Neuronal stem cell (in vitro differentiated cells): ENCODE measurements around the gene PLEKHD1.

ENCODE experiments used
- DNase-seq: peaks from one replicate; pipeline ENCODE4 v3.0.0-alpha.2; 2013; ENCODE audit warnings: low spot score
- H2AFZ ChIP-seq: one replicate; pipeline ENCODE4 v1.6.1; 2013; ENCODE audit warnings: mild to moderate bottlenecking, low read length, inconsistent platforms
- H2AK5ac ChIP-seq: 2 replicates; pipeline ENCODE4 v1.6.1; 2013; ENCODE audit warnings: low read depth, mild to moderate bottlenecking, inconsistent platforms, low read length, moderate library complexity, mixed read lengths
- H2BK120ac ChIP-seq: 2 replicates; pipeline ENCODE4 v1.6.1; 2013; ENCODE audit warnings: low read depth, mild to moderate bottlenecking, inconsistent platforms, low read length, moderate library complexity, mixed read lengths
- H2BK12ac ChIP-seq: one replicate; pipeline ENCODE4 v1.6.1; 2013; ENCODE audit warnings: low read length, inconsistent platforms
- H2BK15ac ChIP-seq: 2 replicates; pipeline ENCODE4 v1.6.1; 2013; ENCODE audit warnings: mild to moderate bottlenecking, low read length, inconsistent platforms, mixed read lengths
- H2BK5ac ChIP-seq: one replicate; pipeline ENCODE4 v1.6.1; 2013; ENCODE audit warnings: inconsistent platforms, mild to moderate bottlenecking, low read length, moderate library complexity
- H3K14ac ChIP-seq: one replicate; pipeline ENCODE4 v1.6.1; 2013; ENCODE audit warnings: low read length, inconsistent platforms
- H3K18ac ChIP-seq: 2 replicates; pipeline ENCODE4 v1.6.1; 2013; ENCODE audit warnings: low read length, inconsistent platforms
- H3K23ac ChIP-seq: 2 replicates; pipeline ENCODE4 v1.6.1; 2013; ENCODE audit warnings: low read depth, mild to moderate bottlenecking, mixed read lengths, low read length, inconsistent platforms; ENCODE audit not compliant: poor library complexity
- H3K27ac ChIP-seq: replicated peaks from 3 replicates; pipeline ENCODE4 v1.5.1; 2013; ENCODE audit warnings: low read length, inconsistent platforms
- H3K27me3 ChIP-seq, 3 experiments: 2 replicates each; pipeline ENCODE4 v1.6.1; 2013; ENCODE audit warnings: low read length in 3 of 3, mild to moderate bottlenecking in 2 of 3, inconsistent platforms in 1 of 3, low read depth in 1 of 3, mixed read lengths in 1 of 3, moderate library complexity in 1 of 3; ENCODE audit not compliant: control insufficient read depth in 3 of 3, insufficient read depth in 3 of 3
- H3K36me3 ChIP-seq, 2 donors: replicated peaks in 1 of 2; 2 replicates each; pipeline ENCODE4 v1.6.1; 2013; ENCODE audit warnings: low read length in 2 of 2; ENCODE audit not compliant: control insufficient read depth in 2 of 2, insufficient read depth in 2 of 2
- H3K4ac ChIP-seq: 2 replicates; pipeline ENCODE4 v1.6.1; 2013; ENCODE audit warnings: inconsistent platforms, mild to moderate bottlenecking, low read length, moderate library complexity
- H3K4me1 ChIP-seq, 2 donors: 1 replicate in 1 of 2; 2 replicates in 1 of 2; pipeline ENCODE4 v1.6.1; 2013; ENCODE audit warnings: low read length in 2 of 2, low read depth in 1 of 2; ENCODE audit not compliant: control insufficient read depth in 2 of 2, insufficient read depth in 1 of 2
- H3K4me2 ChIP-seq: one replicate; pipeline ENCODE4 v1.6.1; 2013; ENCODE audit warnings: mild to moderate bottlenecking, low read length, inconsistent platforms; ENCODE audit not compliant: insufficient read depth, poor library complexity, severe bottlenecking
- H3K4me3 ChIP-seq, 2 donors: 2 replicates each; pipeline ENCODE4 v1.5.1; 2013; ENCODE audit warnings: low read length in 2 of 2, mild to moderate bottlenecking in 2 of 2, inconsistent platforms in 1 of 2, moderate library complexity in 1 of 2
- H3K79me1 ChIP-seq: one replicate; pipeline ENCODE4 v1.6.1; 2013; ENCODE audit warnings: low read depth, mild to moderate bottlenecking, inconsistent platforms, low read length, moderate library complexity
- H3K9ac ChIP-seq: one replicate; pipeline ENCODE4 v1.6.1; 2013; ENCODE audit warnings: mild to moderate bottlenecking, low read depth, low read length, inconsistent platforms; ENCODE audit not compliant: poor library complexity
- H3K9me3 ChIP-seq, 2 donors: replicated peaks in 1 of 2; 2 replicates each; pipeline versions ENCODE3 to v1.6.1; 2013; ENCODE audit warnings: low read length in 2 of 2, mild to moderate bottlenecking in 2 of 2, inconsistent platforms in 1 of 2, low read depth in 1 of 2, mixed read lengths in 1 of 2, moderate library complexity in 1 of 2; ENCODE audit not compliant: control insufficient read depth in 2 of 2, insufficient read depth in 1 of 2
- H4K8ac ChIP-seq: one replicate; pipeline ENCODE4 v1.6.1; 2013; ENCODE audit warnings: low read depth, mild to moderate bottlenecking, inconsistent platforms, low read length, moderate library complexity
- H4K91ac ChIP-seq: one replicate; pipeline ENCODE4 v1.6.1; 2013; ENCODE audit warnings: low read length, low read depth, mild to moderate bottlenecking, inconsistent platforms; ENCODE audit not compliant: poor library complexity
- WGBS, 2 donors: extraction: QIAGEN DNeasy Blood & Tissue Kit; methylation state at CpG; one replicate each; pipeline ENCODE4 v1.1.7; 2013; ENCODE audit warnings: missing lambda C conversion rate in 2 of 2, mixed read lengths in 1 of 2; ENCODE audit not compliant: insufficient read length in 2 of 2, insufficient replicate concordance in 1 of 2; ENCODE audit errors: extremely low coverage in 2 of 2; 5-methylcytosine and 5-hydroxymethylcytosine counted together

Gene PLEKHD1

DNA sequence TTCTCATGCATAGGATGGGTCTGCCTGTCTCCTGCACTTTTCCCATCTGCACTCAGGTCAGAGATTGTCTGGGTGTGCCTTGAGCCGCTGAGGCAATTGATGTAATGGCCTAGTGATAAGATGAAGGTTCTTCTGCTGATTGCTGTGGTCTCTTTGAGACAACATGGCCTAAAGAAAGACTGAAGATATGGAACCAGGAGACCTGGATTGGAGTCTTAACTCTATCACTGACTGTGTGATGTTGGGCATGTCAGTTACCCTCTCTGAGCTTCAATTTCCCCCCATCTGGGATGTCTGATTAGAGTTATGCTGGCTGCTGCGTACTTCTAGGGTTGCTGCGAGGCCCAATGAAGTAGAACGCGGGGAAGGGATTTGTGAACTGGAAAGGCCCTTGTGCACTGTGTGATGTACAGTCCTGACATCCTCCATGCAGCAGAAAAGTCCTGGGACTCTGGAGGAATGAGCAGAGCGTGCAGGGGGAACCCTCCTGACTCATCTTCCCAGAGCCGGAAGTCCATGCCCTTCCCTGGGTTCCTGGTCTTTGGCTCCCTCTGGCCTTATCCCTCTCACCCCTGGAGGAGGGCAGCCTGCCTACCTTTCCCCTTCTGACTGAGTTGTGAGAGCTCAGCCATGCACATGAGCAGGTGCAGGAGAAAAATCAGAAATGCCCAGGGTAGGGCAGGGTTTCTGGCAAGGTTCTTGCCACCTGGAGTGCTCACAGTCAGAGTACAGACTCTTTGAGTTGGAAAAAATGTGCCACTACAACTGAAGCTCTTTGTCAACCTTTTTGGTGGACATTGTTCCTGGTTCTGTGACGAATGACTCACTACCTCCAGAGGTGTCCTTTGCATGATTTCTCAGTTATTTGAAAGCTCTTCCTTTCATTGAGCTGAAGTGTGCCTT is 21.1 kb downstream of the PLEKHD1 start:
- Histone ChIP-seq H3K4ac (no peak overlapping the region), H2BK15ac (no peak overlapping the region), H3K4me2 (no peak overlapping the region), H3K9me3 (no peaks in the 10 kb centered on the region), H3K4me3 (no peak overlapping the region), H3K36me3 (no peaks in the 10 kb centered on the region), H2AK5ac (no peak overlapping the region), H4K91ac (no peak overlapping the region), H3K4me1 (no peaks in the 10 kb centered on the region), H3K23ac (no peak overlapping the region), H3K9ac (no peak overlapping the region), H2BK5ac (no peak overlapping the region), H2BK120ac (no peak overlapping the region), H2AFZ (no peak overlapping the region), H4K8ac (no peak overlapping the region), H3K27me3 (peaks cover 0 to 38% (median 3%) of the 10 kb centered on the region in 3 experiments), H3K18ac (peak overlapping the region; percentile 23), H3K27ac (no peak overlapping the region), H2BK12ac (no peak overlapping the region), H3K79me1 (no peaks in the 10 kb centered on the region), H3K14ac (no peak overlapping the region)
- DNase-seq: no peak
- no CpG with 5 or more reads among the region's 8 CpGs for WGBS, 2 donors

GRCh38 chr14:69506241-69506595 is 21.7 kb downstream of the PLEKHD1 start:
- WGBS, 2 donors: no CpG with 5 or more reads among the region's 1 CpG

GRCh38 chr14:69518289-69519101 is 34.0 kb downstream of the PLEKHD1 start:
- Histone ChIP-seq H3K14ac (no peak overlapping the region), H3K79me1 (no peaks in the 10 kb centered on the region), H3K36me3 (no peaks in the 10 kb centered on the region), H2AFZ (no peak overlapping the region), H4K91ac (no peak overlapping the region), H3K27me3 (peaks cover 0 to 23% (median 0%) of the 10 kb centered on the region in 3 experiments), H2BK15ac (no peak overlapping the region), H4K8ac (no peak overlapping the region), H2BK12ac (no peak overlapping the region), H3K18ac (no peak overlapping the region), H2AK5ac (no peak overlapping the region), H2BK120ac (no peak overlapping the region), H3K9ac (no peak overlapping the region), H3K4me2 (no peak overlapping the region), H3K4ac (no peak overlapping the region), H3K4me3 (no peak overlapping the region), H3K23ac (no peak overlapping the region), H3K27ac (no peak overlapping the region), H2BK5ac (no peak overlapping the region), H3K9me3 (no peaks in the 10 kb centered on the region), H3K4me1 (peaks cover 0 to 9% of the 10 kb centered on the region in 2 donors)
- no CpG with 5 or more reads among the region's 4 CpGs for WGBS, 2 donors
- DNase-seq: no peak

More at GRCh38 chr14:69506241-69506595, 21.7 kb downstream of the PLEKHD1 start:
- no peak overlapping the region for H3K4me3 ChIP-seq
- no peak overlapping the region for H3K4ac ChIP-seq
- no peaks in the 10 kb centered on the region for H3K9me3 ChIP-seq
- H2BK120ac ChIP-seq: no peak overlapping the region
- H3K27me3 ChIP-seq: peaks cover 0 to 32% (median 3%) of the 10 kb centered on the region in 3 experiments
- no peaks in the 10 kb centered on the region for H3K36me3 ChIP-seq
- no peak overlapping the region for H4K91ac ChIP-seq
- H3K27ac ChIP-seq: no peak overlapping the region
- H4K8ac ChIP-seq: no peak overlapping the region
- H2AK5ac ChIP-seq: no peak overlapping the region
- H2BK12ac ChIP-seq: no peak overlapping the region
- H2BK5ac ChIP-seq: no peak overlapping the region
- H3K4me2 ChIP-seq: no peak overlapping the region
- H3K14ac ChIP-seq: no peak overlapping the region
- H3K23ac ChIP-seq: no peak overlapping the region
- H2AFZ ChIP-seq: no peak overlapping the region
- no peak overlapping the region for H3K18ac ChIP-seq
- no peak overlapping the region for H2BK15ac ChIP-seq
- no peak for DNase-seq
- H3K9ac ChIP-seq: no peak overlapping the region
- H3K79me1 ChIP-seq: no peaks in the 10 kb centered on the region
- H3K4me1 ChIP-seq: no peaks in the 10 kb centered on the region
